ENCODE data around the gene SLC66A2.

The SLC66A2 gene

DNA sequence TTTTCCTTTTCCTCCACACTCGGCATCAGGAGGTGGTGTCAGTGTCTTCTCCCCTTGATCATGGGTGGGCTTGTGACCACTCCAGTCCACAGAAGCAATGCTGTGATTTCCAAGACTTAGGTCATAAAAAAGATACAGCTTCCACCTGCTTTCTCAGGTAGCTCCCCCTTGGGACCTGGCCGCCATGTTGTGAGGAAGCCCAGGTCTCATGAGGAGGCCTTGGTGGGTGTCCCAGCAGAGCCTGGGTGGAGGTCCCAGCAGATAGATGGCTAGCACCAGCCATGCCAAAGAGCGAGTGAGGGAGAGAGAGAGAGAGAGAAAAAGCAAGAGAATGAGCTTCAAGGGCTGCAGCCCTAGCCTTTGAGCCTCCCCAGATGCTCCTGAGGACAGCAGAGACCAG, 16.0 kb downstream of the SLC66A2 start:
- no peak for DNase-seq

DNA sequence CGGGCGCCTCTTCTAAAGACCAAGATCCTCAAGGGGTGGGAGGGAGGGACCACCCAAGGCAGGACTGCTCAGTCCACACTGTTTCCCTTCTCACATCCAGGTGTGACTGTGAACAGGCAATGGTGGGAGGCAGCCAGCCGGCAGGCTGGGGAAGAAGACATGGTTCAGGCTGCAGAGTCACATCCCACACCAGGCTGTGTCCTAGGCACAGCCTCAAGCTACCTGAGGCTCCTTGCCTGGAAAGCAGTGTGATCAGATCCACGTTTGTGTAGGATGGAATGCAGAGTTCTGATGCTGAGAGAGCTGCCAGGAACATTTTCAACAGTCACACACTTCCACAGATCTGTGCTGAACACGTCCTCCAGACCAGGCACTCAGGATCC, 16.4 kb downstream of the SLC66A2 start:
- no peak for DNase-seq

- DNase-seq, result no peak
These were observed 16.9 kb downstream of the SLC66A2 start for GRCh38 chr18:79934311-79935097.

DNA sequence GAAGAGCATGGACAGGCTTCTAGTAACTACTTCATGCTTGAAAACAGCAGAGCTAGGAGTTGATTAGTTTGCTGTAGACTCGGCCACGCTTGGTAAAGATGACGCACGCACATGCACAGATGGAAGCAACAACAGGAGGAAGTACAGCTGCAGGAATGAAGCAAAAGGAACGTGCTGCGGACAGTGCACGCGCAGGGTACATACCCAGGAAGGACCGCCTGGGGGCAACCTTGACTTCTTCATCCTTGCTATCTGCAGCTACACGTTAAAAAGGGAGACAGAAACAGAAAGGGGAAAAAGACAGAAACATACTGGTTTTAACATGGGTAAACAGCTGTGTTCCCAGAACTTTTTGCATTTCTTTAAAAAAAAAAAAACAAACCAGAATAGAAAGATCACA, 17.7 kb downstream of the SLC66A2 start:
- DNase-seq, result no peak

GRCh38 chr18:79932907-79933306, 18.5 kb downstream of the SLC66A2 start:
- no peak for DNase-seq

DNA sequence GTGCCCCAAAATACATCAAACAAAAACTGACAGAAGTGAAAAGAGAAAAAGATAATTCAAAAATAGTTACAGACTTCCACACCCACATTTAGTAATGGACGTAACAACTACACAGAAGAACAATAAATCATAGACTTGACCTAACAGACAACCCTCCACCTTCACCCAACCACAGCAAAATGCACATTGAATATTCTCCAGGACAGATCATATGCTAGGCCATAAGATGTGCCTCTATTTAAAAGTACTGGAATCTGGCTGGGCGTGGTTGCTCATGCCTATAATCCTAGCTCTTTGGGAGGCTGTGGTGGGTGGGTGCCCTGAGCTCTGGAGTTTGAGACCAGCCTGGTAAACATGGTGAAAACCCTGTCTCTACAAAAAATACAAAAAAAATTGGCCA, 20.0 kb downstream of the SLC66A2 start:
- no peak for DNase-seq

DNA sequence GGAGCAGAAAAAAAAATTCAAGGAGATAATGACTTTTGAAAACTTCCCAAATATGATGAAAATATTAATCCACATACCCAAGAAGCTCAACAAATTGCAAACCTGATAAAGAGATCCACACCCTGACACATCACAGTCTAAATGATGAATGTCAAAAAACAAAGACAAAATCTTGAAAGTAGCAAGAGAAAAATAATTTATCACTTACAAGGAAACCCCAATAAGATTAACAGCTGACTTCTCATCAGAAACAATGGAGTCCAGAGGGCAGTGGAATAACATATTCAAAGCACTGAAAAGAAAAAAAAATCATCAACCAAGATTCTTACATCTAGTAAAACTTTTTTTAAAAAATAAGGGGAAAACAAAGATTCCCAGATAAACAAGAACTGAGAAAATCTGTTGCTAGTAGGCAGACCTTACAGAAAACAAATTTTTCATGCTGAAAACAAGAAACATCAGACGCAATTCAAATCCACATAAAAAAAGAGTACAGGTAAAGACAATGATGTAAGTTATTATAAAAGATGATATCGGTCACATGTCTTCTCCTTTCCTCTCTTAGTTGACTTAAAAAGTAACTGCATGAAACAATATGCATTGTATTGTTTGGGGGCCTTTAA, 21.3 kb downstream of the SLC66A2 start:
- no peak for DNase-seq

DNA sequence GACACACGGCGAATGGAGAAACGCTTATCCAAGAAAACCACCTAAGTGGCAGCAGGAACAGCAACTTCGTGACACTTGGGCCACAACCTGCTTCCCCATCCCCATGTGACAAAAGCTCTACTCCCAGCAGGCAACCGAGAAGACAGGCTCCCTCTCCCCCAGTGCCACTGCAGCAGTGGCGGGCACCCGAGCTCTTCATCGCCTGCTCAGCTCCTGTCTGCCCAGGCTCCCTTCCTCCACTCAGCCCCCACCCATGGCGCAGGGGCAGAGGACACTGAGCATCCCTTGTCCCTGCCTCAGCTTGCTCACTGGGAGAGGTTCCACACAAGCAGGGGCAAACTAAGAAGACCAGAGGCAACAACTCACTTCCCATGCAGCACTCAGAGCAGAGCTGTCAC, 22.9 kb downstream of the SLC66A2 start:
- DNase-seq, result no peak

- DNase-seq, result no peak
These were observed 23.6 kb downstream of the SLC66A2 start for GRCh38 chr18:79927607-79928562.

DNA sequence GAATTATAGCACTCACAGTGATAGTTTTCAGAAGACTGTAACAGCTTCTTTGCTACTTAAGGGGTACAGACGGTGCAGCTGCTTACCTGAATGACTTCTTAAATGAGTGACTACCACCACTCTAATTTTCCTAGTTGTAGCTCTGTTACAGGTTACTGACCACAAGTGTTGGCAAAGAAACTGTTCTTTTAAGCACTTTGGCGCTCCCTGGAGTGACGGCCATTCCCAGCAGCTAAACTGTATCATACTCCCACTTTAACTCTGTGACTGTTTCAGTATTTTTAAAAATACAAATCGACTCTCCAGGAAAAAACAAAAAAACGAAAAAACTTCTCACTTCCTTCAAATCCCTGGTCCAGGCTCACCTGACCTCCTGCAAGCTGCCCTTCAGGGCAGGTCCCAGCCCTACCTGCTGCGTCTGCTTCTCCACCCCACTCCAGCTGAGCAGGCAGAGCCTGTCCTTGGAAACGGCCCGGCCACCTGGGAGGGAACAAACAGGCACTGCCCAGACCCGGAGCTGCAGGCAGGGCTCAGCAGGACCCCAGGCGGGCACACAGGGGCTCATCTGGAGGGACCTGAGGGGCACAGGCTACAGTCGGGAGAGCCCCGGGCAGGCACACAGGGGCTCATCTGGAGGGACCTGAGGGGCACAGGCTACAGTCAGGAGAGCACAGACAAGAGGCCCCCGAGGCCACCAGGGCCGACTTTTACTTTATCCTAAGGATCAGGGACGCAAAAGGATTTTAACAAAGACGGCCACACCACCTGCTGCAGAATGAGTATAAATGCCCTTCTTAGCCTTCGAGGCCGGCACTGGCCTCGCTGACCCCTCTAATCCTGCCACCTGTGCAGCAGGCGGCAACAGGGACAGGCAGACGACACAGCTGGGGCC, 24.5 kb downstream of the SLC66A2 start:
- no peak for DNase-seq

DNA sequence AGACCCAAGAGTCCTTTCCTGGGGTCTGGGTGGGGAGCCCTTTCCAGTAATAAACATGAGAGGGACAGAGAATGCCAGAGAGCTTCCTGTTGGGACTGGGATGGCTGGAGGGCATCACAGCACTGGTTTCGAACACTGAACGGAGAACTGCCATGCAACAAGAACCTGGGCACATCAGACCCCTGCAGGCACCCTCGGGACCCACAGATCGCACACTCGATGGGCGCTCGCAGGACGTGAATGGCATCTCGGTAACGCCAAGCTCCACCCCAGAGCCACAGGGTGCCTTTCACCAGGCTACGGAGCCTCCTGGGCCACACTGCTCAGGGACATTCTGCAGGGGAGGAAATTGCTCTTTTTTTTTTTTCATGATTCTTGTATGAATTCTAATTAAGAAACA, 25.1 kb downstream of the SLC66A2 start:
- DNase-seq, result no peak

DNA sequence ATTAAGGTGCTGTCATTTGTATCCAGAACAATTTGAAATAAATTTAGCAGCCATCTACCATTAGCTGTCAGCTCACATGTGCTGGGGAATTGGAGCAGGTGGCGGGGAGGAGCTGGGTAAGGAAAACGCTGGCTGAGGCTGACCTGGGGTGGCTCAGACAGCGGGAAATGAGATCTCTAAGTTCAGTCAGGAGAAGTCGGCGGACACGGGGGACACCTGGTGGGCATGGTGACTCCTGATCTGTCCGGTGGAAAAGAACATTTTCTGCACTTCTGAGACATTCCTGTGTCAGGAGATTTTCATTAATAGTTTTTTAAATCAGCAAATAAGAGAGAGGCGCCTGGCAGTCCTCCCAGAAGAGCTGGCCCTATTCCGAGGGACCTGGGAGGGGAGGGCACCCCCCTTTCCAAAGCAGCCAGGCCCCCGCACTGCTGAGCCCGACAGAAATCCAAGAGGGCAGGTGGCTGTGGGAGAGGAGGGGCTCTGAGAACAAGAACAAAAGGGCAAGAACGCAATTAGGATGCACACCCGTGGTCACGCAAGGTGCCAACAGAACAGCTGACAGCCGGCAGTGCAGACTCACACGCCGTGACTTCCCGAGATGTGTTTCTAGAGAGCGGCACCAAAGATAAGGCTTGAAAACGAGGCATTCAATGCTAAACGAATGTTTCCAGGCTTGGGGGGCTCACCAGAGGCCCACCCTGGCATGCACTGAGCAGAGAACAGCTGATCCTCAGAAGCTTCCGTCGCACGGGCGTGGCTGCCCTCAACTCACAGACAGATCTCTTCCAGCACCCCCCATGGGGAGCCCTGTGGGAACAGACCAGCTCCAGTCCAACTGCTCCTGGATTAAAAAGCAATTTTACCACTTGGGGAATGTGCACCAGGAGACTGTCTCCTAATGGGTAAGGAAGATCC, 26.4 kb downstream of the SLC66A2 start:
- DNase-seq, result no peak

- DNase-seq, result no peak
These were observed 27.4 kb downstream of the SLC66A2 start for GRCh38 chr18:79923896-79924585.

DNA sequence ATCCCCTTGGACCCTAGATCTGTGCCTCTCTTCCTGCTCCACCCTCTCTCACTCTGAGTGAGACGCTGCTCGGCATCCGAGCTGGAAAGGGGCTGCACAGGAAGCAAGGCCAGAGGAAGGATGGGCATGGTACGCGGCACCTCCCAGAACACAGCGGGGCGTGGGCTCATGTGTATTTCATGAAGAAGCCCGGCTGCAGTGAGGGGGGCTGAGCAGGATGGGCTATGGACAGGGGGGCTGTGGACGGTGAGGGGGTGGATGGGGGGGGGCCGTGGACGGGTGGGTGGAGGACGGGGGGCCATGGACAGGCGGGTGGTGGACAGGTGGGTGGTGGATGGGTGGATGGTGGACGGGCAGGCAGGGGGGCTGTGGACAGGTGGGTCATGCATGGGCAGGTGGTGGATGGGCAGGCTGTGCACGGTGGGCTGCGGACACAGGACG, 28.5 kb downstream of the SLC66A2 start:
- DNase-seq, result no peak

GRCh38 chr18:79921984-79922965, 29.2 kb downstream of the SLC66A2 start:
- no peak for DNase-seq

DNA sequence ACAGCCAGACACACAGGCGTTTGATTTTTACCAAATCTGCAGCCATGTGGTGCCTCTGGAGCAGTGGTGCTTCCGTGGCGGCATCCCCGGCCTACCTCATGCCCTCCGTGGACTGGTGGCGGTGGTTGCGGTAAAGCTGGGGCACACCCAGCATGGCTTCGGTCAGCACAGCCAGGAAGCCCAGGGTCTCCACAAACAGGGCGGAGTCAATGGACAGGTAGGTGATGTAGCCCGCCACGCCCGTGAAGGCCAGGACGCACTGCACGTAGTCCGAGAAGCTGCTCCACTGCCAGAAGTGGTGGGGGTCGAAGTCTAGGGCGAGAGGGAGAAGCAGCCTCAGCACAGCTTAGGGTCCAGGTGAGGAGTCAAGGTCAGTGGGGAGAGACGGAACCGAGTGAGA, 32.4 kb downstream of the SLC66A2 start:
- no peak for DNase-seq

DNA sequence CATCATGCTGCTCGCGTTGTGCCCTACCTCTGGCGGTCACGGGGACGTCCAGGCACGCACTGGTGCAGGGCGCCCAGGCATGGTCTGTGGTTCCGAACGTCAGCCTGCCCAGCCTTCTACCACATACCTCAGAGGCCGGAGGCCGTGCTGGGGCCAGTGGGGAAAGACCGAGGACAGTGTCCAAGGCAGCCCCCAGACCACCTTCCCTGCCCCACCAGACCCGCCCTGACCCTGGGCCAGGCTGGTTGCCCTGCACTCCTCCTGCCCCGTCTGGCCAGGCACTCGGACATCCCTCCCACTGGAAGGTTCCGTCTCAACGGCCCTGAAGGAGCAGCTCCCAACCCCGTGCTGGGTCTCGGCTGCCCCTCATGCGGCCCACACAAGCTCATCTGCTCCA, 32.8 kb downstream of the SLC66A2 start:
- DNase-seq, result no peak

GRCh38 chr18:79917853-79918614, 33.4 kb downstream of the SLC66A2 start:
- DNase-seq, result no peak
